Measurements from ENCODE around the gene ALOX5.

ALOX5 gene

DNA sequence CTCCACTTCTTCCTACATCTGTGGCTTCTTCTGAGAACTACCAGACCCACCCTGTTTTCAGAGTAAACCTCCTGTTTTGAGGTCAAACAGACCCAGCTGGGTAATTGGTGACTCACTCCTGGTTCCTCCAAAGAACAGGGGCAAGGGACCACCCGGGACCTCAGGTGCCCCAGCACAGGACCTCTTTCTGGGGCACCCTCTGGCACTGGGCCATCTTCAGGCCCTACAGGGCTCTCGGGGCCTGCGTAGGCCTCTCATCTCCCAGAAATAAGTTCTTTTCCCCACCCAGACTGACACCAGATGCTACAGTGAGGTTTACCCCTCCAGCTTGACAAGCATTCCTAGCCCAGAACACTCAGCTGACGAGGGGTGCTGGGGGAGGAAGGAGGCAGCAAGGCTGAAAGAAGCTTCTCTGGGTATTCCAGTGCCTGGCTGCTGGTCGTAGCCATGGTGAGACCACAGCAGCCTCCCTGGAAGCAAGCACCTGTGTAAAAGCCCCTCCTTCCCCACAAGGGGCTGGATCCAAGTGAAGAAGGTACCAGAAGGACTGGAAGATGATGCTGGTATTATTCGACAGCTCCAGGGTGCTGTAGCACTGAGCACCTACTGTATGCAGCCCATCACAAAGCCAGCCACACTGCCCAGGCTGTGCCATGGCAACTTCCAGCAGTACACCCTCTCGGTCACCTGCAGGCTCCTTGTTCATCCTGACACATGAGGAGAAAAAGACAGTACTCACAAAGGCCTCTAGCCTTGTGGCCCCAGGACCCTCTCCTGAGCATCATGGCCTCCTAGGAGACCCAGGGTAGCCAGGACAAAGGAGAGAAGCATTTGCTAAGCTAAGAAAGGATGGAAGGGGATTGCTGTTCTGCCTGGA lies 47.4 kb downstream of the ALOX5 start:
- Histone ChIP-seq H3K4me3 (ENCODE audit: low read length) (no peak overlapping the region), H3K9ac (ENCODE audit: low read depth, low read length) (no peak overlapping the region), H3K4me1 (ENCODE audit: control insufficient read depth, insufficient read depth, low read length) (peaks cover 17% of the 10 kb centered on the region), H3K9me3 (replicated peaks; ENCODE audit: low read length) (no peaks in the 10 kb centered on the region), H3K27me3 (ENCODE audit: control insufficient read depth, insufficient read depth, low read length) (peaks cover 44% of the 10 kb centered on the region), H3K4me2 (ENCODE audit: low read length) (no peak overlapping the region), H3K36me3 (ENCODE audit: insufficient read depth, low read length) (no peaks in the 10 kb centered on the region)

DNA sequence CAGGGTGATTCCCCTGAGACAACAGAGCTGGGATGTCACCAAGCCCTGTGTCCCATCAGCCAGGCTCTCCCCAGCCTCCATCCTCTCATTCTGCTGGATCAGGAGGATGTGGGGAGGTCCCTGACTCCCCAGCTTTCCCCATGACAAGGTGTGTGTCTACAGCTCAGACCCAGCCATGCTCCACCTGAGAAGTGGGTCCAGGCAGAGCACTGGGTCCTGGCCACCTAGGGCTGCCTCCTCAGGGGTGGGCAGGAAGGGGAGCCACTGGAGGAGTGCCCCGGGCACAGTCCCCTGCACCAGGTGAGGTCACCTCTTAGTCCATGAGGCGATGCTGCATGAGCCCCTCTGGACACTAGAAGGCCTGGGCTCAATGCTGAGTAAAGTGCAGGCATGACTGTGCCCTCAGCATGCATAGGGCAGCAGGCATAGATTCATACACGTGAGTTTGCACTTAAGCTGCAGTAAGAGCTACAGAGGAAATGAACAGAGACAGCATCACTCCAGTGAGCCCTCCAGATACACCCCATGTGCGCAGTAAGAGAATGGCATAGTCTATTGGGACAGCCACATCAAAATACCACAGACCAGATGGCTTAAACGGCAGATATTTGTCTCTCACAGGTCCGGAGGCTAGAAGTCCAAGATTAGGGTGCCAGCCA lies 48.3 kb downstream of the ALOX5 start:
- no peak overlapping the region for H3K4me2 ChIP-seq (ENCODE audit: low read length)
- H3K9me3 ChIP-seq (replicated peaks; ENCODE audit: low read length), result no peaks in the 10 kb centered on the region
- H3K4me3 ChIP-seq (ENCODE audit: low read length), result no peak overlapping the region
- H3K4me1 ChIP-seq (ENCODE audit: control insufficient read depth, insufficient read depth, low read length), result peaks cover 17% of the 10 kb centered on the region
- H3K9ac ChIP-seq (ENCODE audit: low read depth, low read length), result no peak overlapping the region
- H3K27me3 ChIP-seq (ENCODE audit: control insufficient read depth, insufficient read depth, low read length), result peaks cover 39% of the 10 kb centered on the region
- no peaks in the 10 kb centered on the region for H3K36me3 ChIP-seq (ENCODE audit: insufficient read depth, low read length)

DNA sequence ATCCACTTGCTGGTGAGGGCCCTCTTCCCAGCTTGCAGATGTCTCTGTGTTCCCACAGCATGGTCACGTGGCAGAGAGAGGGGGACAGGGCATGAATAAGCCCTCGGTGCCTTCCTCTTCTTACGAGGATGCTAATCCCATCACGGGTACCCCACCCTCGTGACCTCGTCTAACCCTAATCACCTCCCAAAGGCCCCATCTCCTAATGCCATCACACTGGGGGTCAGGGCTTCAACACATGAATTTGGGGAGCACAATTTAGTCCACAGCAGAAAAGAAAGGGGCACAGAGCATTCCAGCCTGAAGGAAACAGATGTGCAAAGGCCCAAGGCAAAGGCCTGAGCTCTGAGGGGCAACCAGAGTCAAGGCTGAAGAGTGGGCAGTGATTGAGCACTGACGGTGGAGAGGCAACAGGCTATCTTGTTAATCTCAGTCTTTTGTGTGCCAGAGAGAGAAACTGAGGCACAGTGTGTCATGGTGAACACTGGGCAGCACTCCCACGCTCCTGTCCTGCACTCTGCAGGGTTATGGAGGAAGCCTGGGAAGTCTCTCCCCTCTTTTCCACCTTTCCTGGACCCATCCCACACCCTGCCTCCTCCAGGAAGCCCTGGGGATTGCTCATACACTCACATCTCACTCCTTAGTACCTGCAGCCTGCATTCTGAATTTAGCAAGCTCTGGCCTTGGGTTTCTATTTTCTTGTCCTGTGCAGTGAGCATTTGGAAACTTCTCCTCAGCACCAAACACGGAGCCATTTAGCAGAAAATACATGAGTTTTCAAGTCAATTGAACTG lies 49.0 kb downstream of the ALOX5 start:
- no peak overlapping the region for H3K4me3 ChIP-seq (ENCODE audit: low read length)
- H3K9me3 ChIP-seq (replicated peaks; ENCODE audit: low read length), result no peaks in the 10 kb centered on the region
- H3K9ac ChIP-seq (ENCODE audit: low read depth, low read length), result no peak overlapping the region
- H3K36me3 ChIP-seq (ENCODE audit: insufficient read depth, low read length), result no peaks in the 10 kb centered on the region
- H3K4me2 ChIP-seq (ENCODE audit: low read length), result no peak overlapping the region
- H3K4me1 ChIP-seq (ENCODE audit: control insufficient read depth, insufficient read depth, low read length), result peaks cover 17% of the 10 kb centered on the region
- H3K27me3 ChIP-seq (ENCODE audit: control insufficient read depth, insufficient read depth, low read length), result peaks cover 39% of the 10 kb centered on the region

DNA sequence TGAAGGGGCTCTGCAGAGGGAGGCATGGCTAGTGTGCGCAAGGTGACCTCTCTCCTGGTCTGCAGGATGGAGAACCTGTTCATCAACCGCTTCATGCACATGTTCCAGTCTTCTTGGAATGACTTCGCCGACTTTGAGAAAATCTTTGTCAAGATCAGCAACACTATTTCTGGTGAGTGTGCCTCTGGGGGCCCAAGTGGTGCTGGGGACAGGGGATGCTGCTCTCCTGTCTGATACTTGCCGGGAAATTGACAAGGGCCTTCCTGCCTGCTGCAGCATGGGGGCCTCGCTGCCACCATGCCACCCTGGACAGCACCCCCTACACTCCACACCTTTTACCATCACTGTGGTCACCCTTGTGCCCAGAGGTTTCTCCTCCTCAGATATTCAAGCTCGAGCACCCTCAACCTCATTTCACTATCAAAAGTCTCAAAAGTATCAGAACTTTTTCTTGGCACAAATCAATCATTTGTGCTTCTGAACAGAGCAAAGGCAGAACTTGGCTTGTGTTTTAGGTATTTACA lies 50.0 kb downstream of the ALOX5 start:
- no peaks in the 10 kb centered on the region for H3K9me3 ChIP-seq (replicated peaks; ENCODE audit: low read length)
- peaks cover 16% of the 10 kb centered on the region for H3K4me1 ChIP-seq (ENCODE audit: control insufficient read depth, insufficient read depth, low read length)
- H3K9ac ChIP-seq (ENCODE audit: low read depth, low read length), result no peak overlapping the region
- H3K36me3 ChIP-seq (ENCODE audit: insufficient read depth, low read length), result no peaks in the 10 kb centered on the region
- no peak overlapping the region for H3K4me3 ChIP-seq (ENCODE audit: low read length)
- no peak overlapping the region for H3K4me2 ChIP-seq (ENCODE audit: low read length)
- H3K27me3 ChIP-seq (ENCODE audit: control insufficient read depth, insufficient read depth, low read length), result peaks cover 35% of the 10 kb centered on the region

DNA sequence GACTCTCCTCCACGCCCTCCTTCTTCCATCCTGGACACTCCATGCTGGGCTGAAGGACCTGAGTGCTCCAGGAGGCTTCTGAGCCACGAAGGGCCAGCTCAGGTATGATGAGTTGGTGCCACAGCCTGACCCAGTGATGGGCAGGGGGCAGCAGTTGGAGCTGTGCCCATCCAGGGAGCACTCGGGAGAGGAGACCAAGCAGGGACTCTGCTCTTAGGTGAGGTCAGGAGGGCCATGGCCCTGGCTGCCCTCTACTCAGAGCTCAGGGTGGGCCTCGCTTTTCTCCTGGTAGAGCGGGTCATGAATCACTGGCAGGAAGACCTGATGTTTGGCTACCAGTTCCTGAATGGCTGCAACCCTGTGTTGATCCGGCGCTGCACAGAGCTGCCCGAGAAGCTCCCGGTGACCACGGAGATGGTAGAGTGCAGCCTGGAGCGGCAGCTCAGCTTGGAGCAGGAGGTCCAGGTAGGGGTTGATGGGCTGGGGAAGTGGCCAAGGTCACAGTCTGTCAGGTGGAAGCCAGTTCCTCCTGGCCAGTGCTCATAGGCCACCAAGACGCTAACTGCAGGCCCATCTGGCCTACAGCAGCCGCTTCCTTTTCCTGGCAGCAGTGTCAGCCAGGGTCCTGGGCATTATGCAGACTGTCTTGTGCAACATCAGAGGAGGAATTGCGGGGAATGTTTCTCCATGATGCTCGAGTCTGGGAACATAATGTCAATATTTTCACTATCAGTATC lies 50.8 kb downstream of the ALOX5 start:
- Histone ChIP-seq H3K9ac (ENCODE audit: low read depth, low read length) (no peak overlapping the region), H3K4me2 (ENCODE audit: low read length) (no peak overlapping the region), H3K27me3 (ENCODE audit: control insufficient read depth, insufficient read depth, low read length) (peaks cover 35% of the 10 kb centered on the region), H3K9me3 (replicated peaks; ENCODE audit: low read length) (no peaks in the 10 kb centered on the region), H3K36me3 (ENCODE audit: insufficient read depth, low read length) (no peaks in the 10 kb centered on the region), H3K4me3 (ENCODE audit: low read length) (no peak overlapping the region), H3K4me1 (ENCODE audit: control insufficient read depth, insufficient read depth, low read length) (peaks cover 8% of the 10 kb centered on the region)

DNA sequence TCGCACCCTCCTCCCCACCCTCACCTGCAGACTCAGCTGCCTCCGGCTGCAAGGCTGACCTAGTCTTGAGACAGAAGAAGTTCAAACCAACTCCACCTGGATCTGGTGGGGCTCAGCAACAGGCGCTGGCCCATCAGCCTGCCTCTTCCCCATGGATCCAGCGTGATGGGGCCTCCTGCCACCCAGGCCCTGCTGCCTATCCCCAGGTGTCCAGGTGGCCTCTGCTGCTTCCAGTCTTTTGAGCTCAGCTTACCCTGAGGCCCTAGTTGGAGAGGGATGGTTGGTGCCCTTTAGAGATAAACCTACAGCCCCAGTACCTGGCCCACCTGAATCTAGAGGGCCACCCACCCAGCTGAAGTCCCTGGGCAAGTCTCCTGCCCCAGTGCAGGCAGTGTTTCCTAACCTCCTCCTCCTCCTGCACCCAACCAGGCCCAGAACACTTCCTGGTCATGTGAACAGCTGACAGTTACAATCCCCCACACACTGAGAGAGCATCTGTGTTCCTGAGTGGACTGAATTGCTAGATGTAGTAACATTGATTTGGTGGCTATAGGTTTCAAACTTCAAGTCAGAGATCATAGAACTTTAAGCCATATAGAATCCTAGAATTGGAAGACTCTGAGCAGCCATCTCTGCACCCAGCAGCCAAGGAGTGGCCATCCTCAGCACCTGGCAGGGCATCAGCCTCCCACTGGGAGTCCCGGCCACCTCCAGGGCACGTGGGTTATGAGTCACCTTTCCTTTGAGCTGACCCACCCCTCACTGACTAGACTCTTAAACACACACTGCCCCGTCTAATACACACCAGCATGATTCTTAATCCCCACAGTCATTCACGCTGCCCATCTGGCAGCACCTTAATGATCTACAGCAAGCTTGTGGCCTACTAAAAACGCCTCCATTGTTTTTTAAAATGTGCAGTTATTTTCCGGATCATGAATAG lies 51.9 kb downstream of the ALOX5 start:
- Histone ChIP-seq H3K27me3 (ENCODE audit: control insufficient read depth, insufficient read depth, low read length) (peaks cover 34% of the 10 kb centered on the region), H3K9me3 (replicated peaks; ENCODE audit: low read length) (no peaks in the 10 kb centered on the region), H3K9ac (ENCODE audit: low read depth, low read length) (no peak overlapping the region)

DNA sequence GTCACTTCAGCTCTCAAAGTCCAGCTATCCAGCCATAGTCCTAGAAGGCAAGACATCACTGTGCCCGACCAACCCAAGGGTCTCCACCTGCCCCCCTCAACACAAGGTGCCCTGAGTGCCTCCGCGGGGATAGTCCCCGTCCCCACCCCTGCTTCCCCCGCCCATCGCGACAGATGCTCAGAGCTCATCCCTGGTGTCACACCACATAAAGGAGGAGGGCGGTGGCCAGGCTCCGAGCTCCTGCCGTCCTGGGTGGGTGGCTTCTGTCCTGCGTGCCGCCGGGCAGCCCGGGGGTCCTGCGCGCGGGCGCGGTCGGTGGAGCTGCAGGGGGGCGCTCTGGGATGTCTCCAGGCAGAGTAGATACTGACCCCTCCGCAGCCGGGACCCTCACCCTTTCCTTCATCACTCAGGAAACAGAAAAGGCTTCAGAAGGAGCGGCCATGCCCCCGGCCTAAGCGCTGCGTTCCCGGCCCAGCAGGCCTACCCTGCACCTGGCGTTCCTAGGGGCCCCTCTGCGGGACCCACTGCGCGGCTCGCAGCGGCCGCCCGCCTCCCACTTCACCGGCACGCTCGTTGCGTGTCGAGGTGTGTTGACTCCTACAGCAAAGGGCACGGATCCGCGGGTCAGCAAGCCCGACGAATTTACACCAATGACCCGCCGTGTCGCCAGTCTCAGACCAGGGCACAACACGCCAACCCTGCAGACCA lies 53.4 kb downstream of the ALOX5 start:
- no peak overlapping the region for H3K9ac ChIP-seq (ENCODE audit: low read depth, low read length)
- H3K36me3 ChIP-seq (ENCODE audit: insufficient read depth, low read length), result no peaks in the 10 kb centered on the region
- no peaks in the 10 kb centered on the region for H3K4me1 ChIP-seq (ENCODE audit: control insufficient read depth, insufficient read depth, low read length)

More for the DNA sequence above, 51.9 kb downstream of the ALOX5 start:
- H3K36me3 ChIP-seq (ENCODE audit: insufficient read depth, low read length), result no peaks in the 10 kb centered on the region
- no peak overlapping the region for H3K4me3 ChIP-seq (ENCODE audit: low read length)
- no peak overlapping the region for H3K4me2 ChIP-seq (ENCODE audit: low read length)
- H3K4me1 ChIP-seq (ENCODE audit: control insufficient read depth, insufficient read depth, low read length), result no peaks in the 10 kb centered on the region

DNA sequence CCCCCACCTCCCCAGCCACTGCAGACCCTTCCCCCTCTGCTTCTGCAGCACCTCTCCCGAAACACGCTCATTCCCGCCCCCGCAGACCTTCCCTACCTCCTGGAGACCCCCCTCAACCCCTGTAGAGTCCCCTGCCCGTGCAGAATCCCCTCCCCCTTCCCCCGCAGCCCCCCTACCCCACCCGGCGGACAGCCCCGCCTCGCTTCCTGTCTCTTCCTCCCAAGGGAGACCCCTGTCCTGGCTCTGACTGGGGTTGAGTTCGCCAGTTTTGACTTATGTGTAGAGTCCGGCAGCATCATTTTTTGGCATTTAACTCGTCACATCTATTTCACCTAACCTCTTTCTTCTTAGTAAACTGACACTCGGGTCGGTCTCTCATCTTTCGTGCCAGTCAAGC lies 54.0 kb downstream of the ALOX5 start:
- no peak overlapping the region for H3K4me2 ChIP-seq (ENCODE audit: low read length)
- no peak overlapping the region for H3K4me3 ChIP-seq (ENCODE audit: low read length)
- no peak overlapping the region for H3K9ac ChIP-seq (ENCODE audit: low read depth, low read length)
- H3K36me3 ChIP-seq (ENCODE audit: insufficient read depth, low read length), result no peaks in the 10 kb centered on the region
- H3K27me3 ChIP-seq (ENCODE audit: control insufficient read depth, insufficient read depth, low read length), result peaks cover 24% of the 10 kb centered on the region
- no peaks in the 10 kb centered on the region for H3K4me1 ChIP-seq (ENCODE audit: control insufficient read depth, insufficient read depth, low read length)
- no peaks in the 10 kb centered on the region for H3K9me3 ChIP-seq (replicated peaks; ENCODE audit: low read length)

More for the DNA sequence above, 53.4 kb downstream of the ALOX5 start:
- Histone ChIP-seq H3K4me3 (ENCODE audit: low read length) (no peak overlapping the region), H3K27me3 (ENCODE audit: control insufficient read depth, insufficient read depth, low read length) (peaks cover 28% of the 10 kb centered on the region), H3K9me3 (replicated peaks; ENCODE audit: low read length) (no peaks in the 10 kb centered on the region), H3K4me2 (ENCODE audit: low read length) (no peak overlapping the region)

DNA sequence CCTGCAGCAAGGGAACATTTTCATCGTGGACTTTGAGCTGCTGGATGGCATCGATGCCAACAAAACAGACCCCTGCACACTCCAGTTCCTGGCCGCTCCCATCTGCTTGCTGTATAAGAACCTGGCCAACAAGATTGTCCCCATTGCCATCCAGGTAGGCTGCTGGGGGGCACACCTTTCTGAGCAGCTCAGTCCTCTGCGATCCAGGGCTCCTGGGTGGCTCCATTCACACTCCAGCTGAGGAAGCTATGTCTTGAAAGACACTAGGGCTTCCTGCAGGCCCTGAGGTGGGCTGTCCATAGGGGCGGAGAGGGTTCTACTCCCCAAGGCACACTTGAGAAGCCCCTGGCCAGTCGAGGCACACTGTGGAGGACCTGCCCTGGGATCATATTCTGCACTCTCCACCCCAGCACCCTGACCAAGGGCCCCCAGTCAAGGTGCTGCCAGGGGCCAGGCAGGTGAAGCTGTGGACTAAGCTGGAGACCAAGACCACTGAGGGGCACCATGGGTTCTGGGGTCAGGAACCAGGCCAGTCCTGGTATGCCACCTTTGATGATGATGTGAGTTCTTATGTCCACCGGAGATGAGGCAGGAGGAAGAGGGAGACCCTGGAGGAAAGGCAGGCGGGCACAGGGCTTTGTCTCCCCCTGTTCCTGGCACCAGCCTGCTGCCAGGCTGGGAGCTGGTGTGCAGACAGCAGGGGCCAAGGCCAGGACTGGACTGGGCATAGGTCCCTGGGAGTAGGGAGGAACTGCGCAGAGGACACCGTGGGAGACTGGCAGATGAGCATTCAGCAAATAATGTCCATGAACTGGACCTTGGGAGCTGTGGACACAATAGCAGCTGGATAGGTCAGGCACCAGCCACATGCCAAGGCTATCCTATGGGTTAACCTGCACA lies 54.8 kb downstream of the ALOX5 start:
- H3K4me2 ChIP-seq (ENCODE audit: low read length), result no peak overlapping the region
- no peaks in the 10 kb centered on the region for H3K4me1 ChIP-seq (ENCODE audit: control insufficient read depth, insufficient read depth, low read length)
- H3K9ac ChIP-seq (ENCODE audit: low read depth, low read length), result no peak overlapping the region
- H3K4me3 ChIP-seq (ENCODE audit: low read length), result no peak overlapping the region
- H3K36me3 ChIP-seq (ENCODE audit: insufficient read depth, low read length), result no peaks in the 10 kb centered on the region
- peaks cover 21% of the 10 kb centered on the region for H3K27me3 ChIP-seq (ENCODE audit: control insufficient read depth, insufficient read depth, low read length)
- no peaks in the 10 kb centered on the region for H3K9me3 ChIP-seq (replicated peaks; ENCODE audit: low read length)

All from skeletal muscle satellite cell (primary cell).